ENCODE measurements around the gene CDH4.

GRCh38 chr20:61660559-61660958 lies 408.5 kb downstream of the CDH4 start:
- TF ChIP-seq CTCF (IDR thresholded peaks at IDR 0.05; ENCODE audit: insufficient read depth, low read depth, low read length), result no peak
- TF ChIP-seq EZH2 (IDR thresholded peaks at IDR 0.05; ENCODE audit: insufficient read depth, low read length), result no peak

Measured in astrocyte (in vitro differentiated cells and primary cell).